Keratinocyte (primary cell): ENCODE measurements around the gene PTN.

ENCODE experiments used
- CTCF ChIP-seq, 3 experiments: IDR thresholded peaks in 1 of 3; conservative IDR thresholded peaks in 1 of 3; optimal IDR thresholded peaks in 1 of 3; 2 replicates in 2 of 3; 3 replicates in 1 of 3; pipeline versions ENCODE3 to v1.5.1; 2011; ENCODE audit warnings: low read length in 3 of 3, mild to moderate bottlenecking in 3 of 3, moderate library complexity in 2 of 3, control low read depth in 1 of 3, inconsistent platforms in 1 of 3; ENCODE audit not compliant: insufficient read depth in 2 of 3; ENCODE audit errors: extremely low read depth in 1 of 3
- EZH2 ChIP-seq: IDR thresholded peaks from one replicate; pipeline ENCODE4 v1.6.1; 2012; ENCODE audit warnings: inconsistent platforms, mild to moderate bottlenecking, low read length, moderate library complexity

- TF ChIP-seq CTCF (optimal IDR thresholded peaks at IDR 0.05 in 1 of 3, IDR thresholded peaks at IDR 0.05 in 1 of 3, conservative IDR thresholded peaks at IDR 0.05 in 1 of 3; ENCODE audit: extremely low read depth in 1 of 3, insufficient read depth in 2 of 3, low read length in 3 of 3), result no peak
- TF ChIP-seq EZH2, result no peak
Observed at GRCh38 chr7:137269240-137269639, 74.3 kb downstream of the PTN start.
